Fibroblast of the aortic adventitia (primary cell): Measurements from ENCODE around the gene KLHL10. TPM values are rescaled to one million over a fixed set of nuclear protein-coding genes. Genes with fewer than 3 reads are reported as not detected.
"Not testable (repeated sequence)": the region's sequence is repeated elsewhere in the genome, so short reads cannot be mapped to it uniquely, and the experiment has no call there.

Source experiments
- DNase-seq: peaks from one replicate; pipeline ENCODE4 v3.0.0-alpha.2; 2010; ENCODE audit warnings: low read depth
- H3K4me3 ChIP-seq: 2 replicates; pipeline ENCODE4 v1.5.1; 2011; ENCODE audit warnings: low read depth, mild to moderate bottlenecking, control low read depth, low read length, moderate library complexity
- total RNA-seq: library from RNA; depleted of rRNA; stranded (reverse); fragments of >200 nt; gene quantifications from 2 replicates; pipeline ENCODE4 v1.2.3, GENCODE V29; 2012; ENCODE audit warnings: low replicate concordance
- TF ChIP-seq, protein P1 (sequence below): IDR thresholded peaks from 2 replicates; pipeline ENCODE4 v1.5.1; 2011; ENCODE audit warnings: mild to moderate bottlenecking, low read length, control low read depth, inconsistent platforms; ENCODE audit not compliant: insufficient read depth

The KLHL10 gene
- total RNA-seq, 1 donor, result 0.09 TPM

- DNase-seq, result no peak
- TF ChIP-seq, protein P1, sequence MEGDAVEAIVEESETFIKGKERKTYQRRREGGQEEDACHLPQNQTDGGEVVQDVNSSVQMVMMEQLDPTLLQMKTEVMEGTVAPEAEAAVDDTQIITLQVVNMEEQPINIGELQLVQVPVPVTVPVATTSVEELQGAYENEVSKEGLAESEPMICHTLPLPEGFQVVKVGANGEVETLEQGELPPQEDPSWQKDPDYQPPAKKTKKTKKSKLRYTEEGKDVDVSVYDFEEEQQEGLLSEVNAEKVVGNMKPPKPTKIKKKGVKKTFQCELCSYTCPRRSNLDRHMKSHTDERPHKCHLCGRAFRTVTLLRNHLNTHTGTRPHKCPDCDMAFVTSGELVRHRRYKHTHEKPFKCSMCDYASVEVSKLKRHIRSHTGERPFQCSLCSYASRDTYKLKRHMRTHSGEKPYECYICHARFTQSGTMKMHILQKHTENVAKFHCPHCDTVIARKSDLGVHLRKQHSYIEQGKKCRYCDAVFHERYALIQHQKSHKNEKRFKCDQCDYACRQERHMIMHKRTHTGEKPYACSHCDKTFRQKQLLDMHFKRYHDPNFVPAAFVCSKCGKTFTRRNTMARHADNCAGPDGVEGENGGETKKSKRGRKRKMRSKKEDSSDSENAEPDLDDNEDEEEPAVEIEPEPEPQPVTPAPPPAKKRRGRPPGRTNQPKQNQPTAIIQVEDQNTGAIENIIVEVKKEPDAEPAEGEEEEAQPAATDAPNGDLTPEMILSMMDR, result no peak
- H3K4me3 ChIP-seq, result no peak overlapping the region
Observed at GRCh38 chr17:41823141-41823524, 14.5 kb upstream of the KLHL10 start.

DNA sequence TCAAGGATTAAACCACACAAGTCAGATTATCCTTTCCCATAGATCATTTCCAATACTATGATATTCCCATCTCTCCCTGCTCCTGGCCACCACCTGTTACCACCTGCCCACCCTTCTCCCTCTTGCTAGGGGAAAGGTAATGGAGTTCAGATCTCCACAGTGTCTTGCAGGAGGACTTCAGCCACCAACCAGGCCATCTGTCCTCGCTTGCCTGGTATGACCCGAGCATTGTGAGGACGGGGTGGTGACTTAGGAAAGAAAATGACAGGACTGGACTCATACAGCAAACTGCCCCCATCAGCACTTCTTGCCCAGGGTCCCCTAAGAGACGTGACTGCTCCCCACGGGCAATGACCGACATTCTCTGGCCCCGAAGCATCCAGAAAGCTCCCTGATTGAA, 14.0 kb upstream of the KLHL10 start:
- TF ChIP-seq, protein P1, result no peak
- DNase-seq, result no peak
- no peak overlapping the region for H3K4me3 ChIP-seq

- H3K4me3 ChIP-seq, result no peak overlapping the region
- DNase-seq, result peak; percentile 57
- TF ChIP-seq, protein P1, result no peak
Observed at GRCh38 chr17:41824086-41824485, 13.5 kb upstream of the KLHL10 start.

- no peak for DNase-seq
- no peak overlapping the region for H3K4me3 ChIP-seq
- TF ChIP-seq, protein P1, result no peak
Observed at GRCh38 chr17:41825175-41825845, 12.3 kb upstream of the KLHL10 start.

DNA sequence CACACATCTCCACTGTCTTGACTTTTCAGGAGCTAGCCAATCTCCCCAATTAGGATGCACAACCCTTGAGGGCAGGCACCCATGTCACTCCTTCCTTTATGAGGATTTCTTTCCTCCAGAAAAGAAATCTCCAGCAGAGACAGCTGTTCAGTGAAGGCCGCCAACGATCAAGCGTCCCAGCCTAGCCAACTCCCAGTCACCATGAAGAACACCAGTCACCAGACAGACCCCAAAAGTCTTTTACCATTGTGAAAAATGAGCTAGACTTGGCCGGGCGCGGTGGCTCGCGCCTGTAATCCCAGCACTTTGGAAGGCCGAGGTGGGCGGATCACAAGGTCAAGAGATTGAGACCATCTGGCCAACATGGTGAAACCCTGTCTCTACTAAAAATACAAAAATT, 7.7 kb upstream of the KLHL10 start:
- DNase-seq, H3K4me3 ChIP-seq: not testable (repeated sequence)

GRCh38 chr17:41835214-41835799, 2.3 kb upstream of the KLHL10 start:
- TF ChIP-seq, protein P1, result no peak
- peak overlapping the region; percentile 81 for H3K4me3 ChIP-seq
- no peak for DNase-seq

GRCh38 chr17:41835800-41836549, 1.6 kb upstream of the KLHL10 start, which contains the start of gene NT5C3B:
Gene NT5C3B, minus strand, starts transcription at chr17:41836232. Its CDS starts 39 bp downstream, at chr17:41836193.
- TF ChIP-seq, protein P1, result no peak
- DNase-seq, result no peak
- H3K4me3 ChIP-seq, result peak within 1 kb of the TSS; percentile 81
